ENCODE data around the gene MEGF8.

- no peak for TF ChIP-seq REST (IDR thresholded peaks at IDR 0.05; ENCODE audit: insufficient read depth in 1 of 2, low read depth in 2 of 2, low read length in 2 of 2)
- TF ChIP-seq TAF1 (IDR thresholded peaks at IDR 0.05; ENCODE audit: borderline replicate concordance, insufficient read depth, low read length), result no peak
- TF ChIP-seq POLR2AphosphoS5 (IDR thresholded peaks at IDR 0.05; ENCODE audit: low read depth, low read length), result no peak
- TF ChIP-seq SIN3A (IDR thresholded peaks at IDR 0.05; ENCODE audit: borderline replicate concordance, insufficient read depth, low read length), result no peak
These were observed 10.4 kb upstream of the MEGF8 start for GRCh38 chr19:42315024-42315423.

All from PFSK-1 (cell line).